Kidney epithelial cell (primary cell): ENCODE measurements around the gene SRGAP2C. TPM values are rescaled to one million over a fixed set of nuclear protein-coding genes. Genes with fewer than 3 reads are reported as not detected.
"Not testable (repeated sequence)": the region's sequence is repeated elsewhere in the genome, so short reads cannot be mapped to it uniquely, and the experiment has no call there.

Experiments
- DNase-seq: peaks from one replicate; pipeline ENCODE4 v3.0.0-alpha.2; 2010; ENCODE audit warnings: low read depth
- H3K27me3 ChIP-seq: 2 replicates; pipeline ENCODE4 v1.6.0; 2011; ENCODE audit warnings: low read length; ENCODE audit not compliant: control insufficient read depth, insufficient read depth
- H3K36me3 ChIP-seq: 2 replicates; pipeline ENCODE4 v1.5.1; 2011; ENCODE audit warnings: low read length; ENCODE audit not compliant: control insufficient read depth, insufficient read depth
- H3K4me3 ChIP-seq: 2 replicates; pipeline ENCODE4 v1.5.1; 2011; ENCODE audit warnings: low read depth, mild to moderate bottlenecking, control low read depth, low read length
- total RNA-seq: library from RNA; depleted of rRNA; stranded (reverse); fragments of >200 nt; gene quantifications from 2 replicates; pipeline ENCODE4 v1.2.3, GENCODE V29; 2015
- TF ChIP-seq, protein P1 (sequence below): IDR thresholded peaks from 2 replicates; pipeline ENCODE4 v1.5.1; 2011; ENCODE audit warnings: mild to moderate bottlenecking, moderate library complexity, low read length, control low read depth, inconsistent platforms; ENCODE audit not compliant: insufficient read depth, poor library complexity, severe bottlenecking

Gene SRGAP2C
- total RNA-seq, 1 donor from 2014 or later: 11.6 TPM

DNA sequence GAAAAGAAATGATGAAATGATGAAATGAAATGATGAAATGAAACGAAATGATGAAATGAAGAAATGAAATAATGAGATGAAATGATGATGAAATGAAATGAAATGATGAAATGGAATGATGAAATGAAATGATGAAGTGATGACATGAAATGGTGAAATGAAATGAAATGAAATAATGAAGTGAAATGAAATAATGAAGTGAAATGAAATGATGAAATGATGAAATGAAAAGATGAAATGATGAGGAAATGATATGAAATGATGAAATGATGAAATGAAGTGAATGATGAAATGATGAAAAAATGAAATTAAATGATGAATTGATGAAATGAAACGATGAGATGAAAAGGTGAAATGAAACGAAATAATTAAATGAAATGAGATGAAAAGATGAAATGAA, 215.3 kb downstream of the SRGAP2C start:
- not testable (repeated sequence) for H3K4me3 ChIP-seq, DNase-seq, H3K27me3 ChIP-seq, H3K36me3 ChIP-seq

- not testable (repeated sequence) for DNase-seq, H3K27me3 ChIP-seq, H3K36me3 ChIP-seq, H3K4me3 ChIP-seq
These were observed 216.0 kb downstream of the SRGAP2C start for GRCh38 chr1:121400541-121401310.

- not testable (repeated sequence) for DNase-seq, H3K36me3 ChIP-seq, H3K27me3 ChIP-seq
- peak overlapping the region; percentile 7 for H3K4me3 ChIP-seq
These were observed 216.7 kb downstream of the SRGAP2C start for GRCh38 chr1:121401375-121401955.

DNA sequence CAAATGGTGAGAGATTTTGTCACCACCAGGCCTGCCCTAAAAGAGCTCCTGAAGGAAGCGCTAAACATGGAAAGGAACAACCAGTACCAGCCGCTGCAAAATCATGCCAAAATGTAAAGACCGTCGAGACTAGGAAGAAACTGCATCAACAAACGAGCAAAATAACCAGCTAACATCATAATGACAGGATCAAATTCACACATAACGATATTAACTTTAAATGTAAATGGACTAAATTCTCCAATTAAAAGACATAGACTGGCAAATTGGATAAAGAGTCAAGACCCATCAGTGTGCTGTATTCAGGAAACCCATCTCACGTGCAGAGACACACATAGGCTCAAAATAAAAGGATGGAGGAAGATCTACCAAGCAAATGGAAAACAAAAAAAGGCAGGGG, 218.5 kb downstream of the SRGAP2C start:
- not testable (repeated sequence) for H3K36me3 ChIP-seq, DNase-seq, H3K27me3 ChIP-seq, H3K4me3 ChIP-seq

GRCh38 chr1:121408354-121408753, 223.6 kb downstream of the SRGAP2C start:
- Histone ChIP-seq H3K36me3 (no peaks in the 10 kb centered on the region), H3K27me3 (no peaks in the 10 kb centered on the region), H3K4me3 (no peak overlapping the region)
- no peak for DNase-seq
- TF ChIP-seq, protein P1, sequence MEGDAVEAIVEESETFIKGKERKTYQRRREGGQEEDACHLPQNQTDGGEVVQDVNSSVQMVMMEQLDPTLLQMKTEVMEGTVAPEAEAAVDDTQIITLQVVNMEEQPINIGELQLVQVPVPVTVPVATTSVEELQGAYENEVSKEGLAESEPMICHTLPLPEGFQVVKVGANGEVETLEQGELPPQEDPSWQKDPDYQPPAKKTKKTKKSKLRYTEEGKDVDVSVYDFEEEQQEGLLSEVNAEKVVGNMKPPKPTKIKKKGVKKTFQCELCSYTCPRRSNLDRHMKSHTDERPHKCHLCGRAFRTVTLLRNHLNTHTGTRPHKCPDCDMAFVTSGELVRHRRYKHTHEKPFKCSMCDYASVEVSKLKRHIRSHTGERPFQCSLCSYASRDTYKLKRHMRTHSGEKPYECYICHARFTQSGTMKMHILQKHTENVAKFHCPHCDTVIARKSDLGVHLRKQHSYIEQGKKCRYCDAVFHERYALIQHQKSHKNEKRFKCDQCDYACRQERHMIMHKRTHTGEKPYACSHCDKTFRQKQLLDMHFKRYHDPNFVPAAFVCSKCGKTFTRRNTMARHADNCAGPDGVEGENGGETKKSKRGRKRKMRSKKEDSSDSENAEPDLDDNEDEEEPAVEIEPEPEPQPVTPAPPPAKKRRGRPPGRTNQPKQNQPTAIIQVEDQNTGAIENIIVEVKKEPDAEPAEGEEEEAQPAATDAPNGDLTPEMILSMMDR: no peak

DNA sequence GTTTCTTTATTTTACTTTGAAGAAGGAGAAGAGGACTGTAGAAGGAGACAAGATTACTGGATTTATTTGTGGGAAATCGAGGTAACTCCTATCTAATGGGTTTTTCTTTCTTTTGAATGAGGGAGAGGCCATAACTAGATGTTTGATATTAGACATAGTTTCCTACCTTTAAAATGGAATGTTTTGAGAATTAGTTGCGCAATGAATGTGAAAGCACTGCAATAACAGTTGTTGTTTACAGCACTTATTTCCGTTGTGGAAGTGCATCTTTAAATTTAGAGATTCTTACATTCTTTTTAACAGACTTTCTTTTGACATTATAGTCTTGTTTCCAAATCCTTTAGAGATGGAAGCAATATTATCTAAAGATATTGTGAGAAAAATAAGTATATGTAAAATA, 229.0 kb downstream of the SRGAP2C start:
- H3K4me3 ChIP-seq: no peak overlapping the region

DNA sequence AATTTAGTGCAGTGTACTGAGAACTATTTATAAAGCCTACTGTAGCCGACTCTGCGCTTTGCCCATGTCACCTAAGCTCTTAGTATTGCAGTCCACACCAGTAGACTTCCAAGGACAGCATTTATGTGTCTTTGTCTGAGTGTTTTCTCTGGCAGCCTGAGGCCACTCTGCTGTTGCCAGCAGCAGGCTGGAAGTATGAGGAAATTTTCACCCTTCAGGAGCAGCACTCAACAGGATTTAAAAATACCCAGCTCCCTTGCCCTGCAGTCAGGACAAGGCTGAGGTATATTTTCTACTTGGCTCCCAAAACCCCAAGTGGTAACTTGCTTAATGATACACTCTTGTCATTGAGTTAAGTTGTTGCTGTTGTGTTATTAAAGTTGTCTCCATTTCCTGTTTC, 230.1 kb downstream of the SRGAP2C start:
- H3K4me3 ChIP-seq: no peak overlapping the region
- TF ChIP-seq, protein P1: no peak
- H3K36me3 ChIP-seq: no peaks in the 10 kb centered on the region
- H3K27me3 ChIP-seq: no peaks in the 10 kb centered on the region
- DNase-seq: no peak

More for the DNA sequence above, 229.0 kb downstream of the SRGAP2C start:
- H3K36me3 ChIP-seq: no peaks in the 10 kb centered on the region
- DNase-seq: no peak
- TF ChIP-seq, protein P1: no peak
- H3K27me3 ChIP-seq: no peaks in the 10 kb centered on the region

- TF ChIP-seq, protein P1: no peak
- DNase-seq: no peak
- H3K27me3 ChIP-seq: no peaks in the 10 kb centered on the region
- no peaks in the 10 kb centered on the region for H3K36me3 ChIP-seq
- H3K4me3 ChIP-seq: no peak overlapping the region
These were observed 232.6 kb downstream of the SRGAP2C start for GRCh38 chr1:121417325-121417923.
